A549 (cell line): ENCODE results near the gene GABBR2. TPM values are rescaled to one million over a fixed set of nuclear protein-coding genes. Genes with fewer than 3 reads are reported as not detected.
A peak's percentile ranks its signal among the peaks of the same experiment; 100 is the strongest.

Source experiments
- ATAC-seq, 2 experiments: fragments of 200-7000 bp in 1 of 2; fragments of >200 bp in 1 of 2; cut with Nextera tagmentation in 1 of 2; cut with Tn5 transposase in 1 of 2; 3 replicates each; pipeline versions ENCODE4 v1.8.0 to v1.9.1; 2018 to 2020; ENCODE audit warnings: mild to moderate bottlenecking in 1 of 2, moderate library complexity in 1 of 2
- CTCF ChIA-PET: fragments of 300-600 bp; sonication (Branson Sonifier 250); formaldehyde crosslinking; extraction: SDS; loops from one replicate; lab custom pipeline; 2021; ENCODE audit warnings: antibody characterized with exemption, inconsistent platforms; lab: Yijun Ruan, JAX
- POLR2A ChIA-PET: fragments of 350-600 bp; formaldehyde crosslinking; extraction: SDS; loops from one replicate; lab custom pipeline; 2021; ENCODE audit warnings: antibody characterized with exemption, inconsistent platforms; lab: Yijun Ruan, JAX
- DNase-seq, 2 experiments: peaks; one replicate each; pipeline versions ENCODE4 v3.0.0 to v3.0.0-alpha.2; 2011 to 2016; ENCODE audit warnings: low read depth in 1 of 2, low spot score in 1 of 2
- FAIRE-seq: peaks from 2 replicates; lab custom pipeline; 2011; peaks lifted over from hg19 to GRCh38; lab: Jason Lieb, UNC
- H3K27ac ChIP-seq, 2 experiments: fragments of >200 bp; sonication (Bioruptor Twin); formaldehyde crosslinking; 3 replicates each; pipeline ENCODE4 v1.5.1; 2016 to 2017
- H3K4me1 ChIP-seq: fragments of >200 bp; sonication (Bioruptor Twin); formaldehyde crosslinking; 3 replicates; pipeline ENCODE4 v1.6.1; 2016
- H3K4me2 ChIP-seq: fragments of >200 bp; sonication (Bioruptor Twin); formaldehyde crosslinking; 3 replicates; pipeline ENCODE4 v1.6.1; 2016
- H3K4me3 ChIP-seq: fragments of >200 bp; sonication (Bioruptor Twin); formaldehyde crosslinking; 3 replicates; pipeline ENCODE4 v1.5.1; 2016
- H3K9me3 ChIP-seq: fragments of >200 bp; sonication (Bioruptor Twin); formaldehyde crosslinking; 3 replicates; pipeline ENCODE4 v1.6.1; 2016
- ATOH8 ChIP-seq: fragments of 250-450 bp; sonication (Bioruptor Pico); IDR thresholded peaks from 2 replicates; pipeline ENCODE4 v1.5.0; 2020; ENCODE audit warnings: low read depth, mild to moderate bottlenecking, moderate library complexity
- CBX2 ChIP-seq: fragments of 200-600 bp; sonication (generic); IDR thresholded peaks from 2 replicates; pipeline ENCODE4 v1.6.1; 2016; ENCODE audit warnings: low read depth, mild to moderate bottlenecking, borderline replicate concordance
- CBX8 ChIP-seq: fragments of 200-600 bp; sonication (generic); IDR thresholded peaks from 2 replicates; pipeline ENCODE4 v1.6.1; 2016
- ELK1 ChIP-seq: fragments of 150-350 bp; IDR thresholded peaks from 2 replicates; pipeline ENCODE4 v1.6.1; 2014; ENCODE audit warnings: low read depth, mild to moderate bottlenecking, low read length
- EP300 ChIP-seq, 2 experiments: fragments of >200 bp; sonication (Bioruptor Twin); formaldehyde crosslinking; IDR thresholded peaks; 2 replicates in 1 of 2; 3 replicates in 1 of 2; pipeline ENCODE4 v1.6.1; 2016 to 2017
- ESRRA ChIP-seq: fragments of 150-350 bp; IDR thresholded peaks from 2 replicates; pipeline ENCODE4 v1.6.1; 2014; ENCODE audit warnings: mild to moderate bottlenecking, low read length, borderline replicate concordance
- FOXS1 ChIP-seq: fragments of 250-450 bp; sonication (Bioruptor Pico); IDR thresholded peaks from 2 replicates; pipeline ENCODE4 v1.5.0; 2020; ENCODE audit warnings: mild to moderate bottlenecking, moderate library complexity
- GATA3 ChIP-seq: IDR thresholded peaks from 2 replicates; pipeline ENCODE4 v1.6.1; 2012; ENCODE audit warnings: borderline replicate concordance
- HEYL ChIP-seq: fragments of 250-450 bp; sonication (Bioruptor Pico); IDR thresholded peaks from 2 replicates; pipeline ENCODE4 v1.8.0; 2021; ENCODE audit warnings: mild to moderate bottlenecking, moderate library complexity
- HOXB13 ChIP-seq: fragments of 250-450 bp; sonication (Bioruptor Pico); IDR thresholded peaks from 2 replicates; pipeline ENCODE4 v1.5.0; 2020; ENCODE audit warnings: low read depth, mild to moderate bottlenecking, moderate library complexity
- HOXB5 ChIP-seq: fragments of 250-450 bp; sonication (Bioruptor Pico); IDR thresholded peaks from 2 replicates; pipeline ENCODE4 v1.5.0; 2020; ENCODE audit warnings: mild to moderate bottlenecking, moderate library complexity
- JUNB ChIP-seq: fragments of >200 bp; sonication (Bioruptor Twin); formaldehyde crosslinking; IDR thresholded peaks from 2 replicates; pipeline ENCODE4 v1.6.1; 2016
- KDM1A ChIP-seq: fragments of 200-600 bp; sonication (generic); IDR thresholded peaks from 2 replicates; pipeline ENCODE4 v1.6.1; 2016; ENCODE audit warnings: low read depth, mild to moderate bottlenecking
- MAZ ChIP-seq: fragments of 150-350 bp; IDR thresholded peaks from 2 replicates; pipeline ENCODE4 v1.6.1; 2014; ENCODE audit warnings: antibody characterized with exemption, low read depth, low read length, borderline replicate concordance
- NPAS2 ChIP-seq: fragments of 250-450 bp; sonication (Bioruptor Pico); IDR thresholded peaks from 2 replicates; pipeline ENCODE4 v1.8.0; 2022; ENCODE audit warnings: mild to moderate bottlenecking, moderate library complexity, borderline replicate concordance
- PBX3 ChIP-seq: IDR thresholded peaks from 2 replicates; pipeline ENCODE4 v1.6.1; 2012
- PHF8 ChIP-seq: fragments of 200-600 bp; sonication (generic); IDR thresholded peaks from 2 replicates; pipeline ENCODE4 v1.6.1; 2016; ENCODE audit warnings: low read depth, mild to moderate bottlenecking, antibody characterized with exemption, moderate library complexity, borderline replicate concordance
- POLR2AphosphoS2 ChIP-seq: conservative IDR thresholded peaks from 2 replicates; pipeline ENCODE4 v1.6.1; 2012; ENCODE audit warnings: low read length, improper control_type of control experiment, inconsistent platforms
- RAD21 ChIP-seq, 2 experiments: fragments of >200 bp in 1 of 2; sonication (Bioruptor Twin) in 1 of 2; formaldehyde crosslinking in 1 of 2; IDR thresholded peaks in 1 of 2; conservative IDR thresholded peaks in 1 of 2; 2 replicates in 1 of 2; 3 replicates in 1 of 2; pipeline ENCODE4 v1.6.1; 2012 to 2018; ENCODE audit warnings: inconsistent platforms in 1 of 2
- RARB ChIP-seq: fragments of 250-450 bp; sonication (Bioruptor Pico); IDR thresholded peaks from 2 replicates; pipeline ENCODE4 v1.8.0; 2021; ENCODE audit warnings: mild to moderate bottlenecking, moderate library complexity
- RCOR1 ChIP-seq: fragments of 150-350 bp; IDR thresholded peaks from 2 replicates; pipeline ENCODE4 v1.6.1; 2014; ENCODE audit warnings: antibody characterized with exemption, low read length, low read depth
- RFX5 ChIP-seq: fragments of 450-650 bp; IDR thresholded peaks from 2 replicates; pipeline ENCODE4 v1.7.1; 2014; ENCODE audit warnings: antibody characterized with exemption, mild to moderate bottlenecking, moderate library complexity
- RNF2 ChIP-seq: fragments of 200-600 bp; sonication (generic); IDR thresholded peaks from 2 replicates; pipeline ENCODE4 v1.6.1; 2016; ENCODE audit warnings: low read depth, mild to moderate bottlenecking, antibody characterized with exemption, moderate library complexity, borderline replicate concordance
- SMC3 ChIP-seq: fragments of >200 bp; sonication (Bioruptor Twin); formaldehyde crosslinking; IDR thresholded peaks from 3 replicates; pipeline ENCODE4 v1.6.1; 2018; ENCODE audit warnings: inconsistent platforms
- TP53 ChIP-seq: fragments of 250-450 bp; sonication (Bioruptor Pico); IDR thresholded peaks from 2 replicates; pipeline ENCODE4 v1.5.0; 2021; ENCODE audit warnings: mild to moderate bottlenecking, moderate library complexity
- ZC3H11A ChIP-seq: fragments of 450-650 bp; IDR thresholded peaks from 2 replicates; pipeline ENCODE4 v1.6.1; 2014; ENCODE audit warnings: antibody characterized with exemption, mild to moderate bottlenecking
- ZNF302 ChIP-seq: fragments of 250-450 bp; sonication (Bioruptor Pico); IDR thresholded peaks from 2 replicates; pipeline ENCODE4 v1.9.0; 2021; ENCODE audit warnings: inconsistent platforms, mild to moderate bottlenecking, moderate library complexity
- WGBS: methylation state at CpG from one replicate; pipeline ENCODE4 v1.1.6; 2017; ENCODE audit errors: missing lambda C conversion rate; 5-methylcytosine and 5-hydroxymethylcytosine counted together
- polyA plus RNA-seq, 4 experiments: library from polyadenylated mRNA; depleted of rRNA in 3 of 4; stranded (reverse); fragments of >200 nt; fragmentation: RNase III in 1 of 4; extraction: RNeasy Plus Mini Kit Qiagen cat#74134 plus additional on column Dnase treatment in 1 of 4; gene quantifications; 2 replicates in 3 of 4; 3 replicates in 1 of 4; pipeline ENCODE4 v1.2.3, GENCODE V29; 2011 to 2017

The GABBR2 gene
- polyA plus RNA-seq, 2 of the 4 experiments (the other 2 are of a cell fraction), result 0.08 to 0.57 TPM

- ATAC-seq (no peak), FAIRE-seq (no peak), DNase-seq (no peak)
- peak overlapping the region; percentile 9; the same call in 1 of the 3 replicates for H3K4me2 ChIP-seq
- POLR2A ChIA-PET, result no interaction called here
- H3K4me1 ChIP-seq, result peaks cover 17% of the 10 kb centered on the region
- no peak overlapping the region for H3K27ac ChIP-seq
- TF ChIP-seq RNF2 (no peak), ATOH8 (CRISPR knock-in tag) (no peak), PHF8 (no peak), MAZ (no peak), KDM1A (no peak), ESRRA (no peak), HOXB13 (CRISPR knock-in tag) (no peak), PBX3 (no peak), CBX2 (no peak), RCOR1 (no peak), GATA3 (no peak), NPAS2 (CRISPR knock-in tag) (no peak), RAD21 (conservative IDR thresholded peaks at IDR 0.05 in 1 of 2, IDR thresholded peaks at IDR 0.05 in 1 of 2) (no peak), TP53 (CRISPR knock-in tag) (no peak)
- CTCF ChIA-PET, result interaction anchor here (1.2 to 2.0 kb wide), 4 partner anchors 35 to 115 kb away, joined by 3 to 11 read pairs (median 4); no protein-coding TSS in a partner anchor
- H3K9me3 ChIP-seq, result no peaks in the 10 kb centered on the region
- H3K4me3 ChIP-seq, result no peak overlapping the region
- WGBS, result 74% methylated on average over 1 of the region's 1 CpG
These were observed 329.2 kb downstream of the GABBR2 start for GRCh38 chr9:98379572-98379971.

GRCh38 chr9:98378794-98379193 is 329.9 kb downstream of the GABBR2 start:
- CTCF ChIA-PET, result interaction anchor here (1.4 to 1.6 kb wide), 3 partner anchors 36 to 115 kb away, joined by 3 to 7 read pairs (median 4); no protein-coding TSS in a partner anchor
- POLR2A ChIA-PET, result no interaction called here
- Histone ChIP-seq H3K4me2 (no peak overlapping the region), H3K9me3 (no peaks in the 10 kb centered on the region), H3K4me3 (no peak overlapping the region), H3K4me1 (peaks cover 25% of the 10 kb centered on the region), H3K27ac (no peak overlapping the region)
- DNase-seq (no peak), FAIRE-seq (no peak), ATAC-seq (no peak)
- 88% methylated on average over 5 of the region's 5 CpGs for WGBS
- TF ChIP-seq RFX5, result no peak
- TF ChIP-seq ZNF302 (CRISPR knock-in tag), result no peak
- no peak for TF ChIP-seq PHF8
- TF ChIP-seq, all 56 proteins: peak for 0

- POLR2A ChIA-PET, result no interaction called here
- no peaks in the 10 kb centered on the region for H3K9me3 ChIP-seq
- FAIRE-seq, result no peak
- DNase-seq, result no peak
- H3K27ac ChIP-seq, result no peak overlapping the region
- no peak overlapping the region for H3K4me2 ChIP-seq
- peaks cover 30% of the 10 kb centered on the region for H3K4me1 ChIP-seq
- WGBS, result 62% methylated on average over 8 of the region's 8 CpGs
- H3K4me3 ChIP-seq, result no peak overlapping the region
- no peak for ATAC-seq
- CTCF ChIA-PET, result interaction anchor here (1.4 to 1.6 kb wide), 3 partner anchors 36 to 114 kb away, joined by 3 to 7 read pairs (median 4); no protein-coding TSS in a partner anchor
- TF ChIP-seq HEYL (CRISPR knock-in tag) (no peak), ELK1 (no peak), EP300 (IDR thresholded peaks at IDR 0.05) (no peak), PBX3 (no peak), JUNB (no peak), SMC3 (no peak), POLR2AphosphoS2 (no peak), RARB (CRISPR knock-in tag) (no peak), CBX8 (no peak), FOXS1 (no peak), ZC3H11A (no peak), HOXB5 (CRISPR knock-in tag) (no peak), CBX2 (no peak)
These were observed 330.4 kb downstream of the GABBR2 start for GRCh38 chr9:98378206-98378780.
